ENCODE measurements around the gene JAML.

GRCh38 chr11:118200901-118201680 is 23.7 kb downstream of the JAML start:
- TF ChIP-seq, protein P1, sequence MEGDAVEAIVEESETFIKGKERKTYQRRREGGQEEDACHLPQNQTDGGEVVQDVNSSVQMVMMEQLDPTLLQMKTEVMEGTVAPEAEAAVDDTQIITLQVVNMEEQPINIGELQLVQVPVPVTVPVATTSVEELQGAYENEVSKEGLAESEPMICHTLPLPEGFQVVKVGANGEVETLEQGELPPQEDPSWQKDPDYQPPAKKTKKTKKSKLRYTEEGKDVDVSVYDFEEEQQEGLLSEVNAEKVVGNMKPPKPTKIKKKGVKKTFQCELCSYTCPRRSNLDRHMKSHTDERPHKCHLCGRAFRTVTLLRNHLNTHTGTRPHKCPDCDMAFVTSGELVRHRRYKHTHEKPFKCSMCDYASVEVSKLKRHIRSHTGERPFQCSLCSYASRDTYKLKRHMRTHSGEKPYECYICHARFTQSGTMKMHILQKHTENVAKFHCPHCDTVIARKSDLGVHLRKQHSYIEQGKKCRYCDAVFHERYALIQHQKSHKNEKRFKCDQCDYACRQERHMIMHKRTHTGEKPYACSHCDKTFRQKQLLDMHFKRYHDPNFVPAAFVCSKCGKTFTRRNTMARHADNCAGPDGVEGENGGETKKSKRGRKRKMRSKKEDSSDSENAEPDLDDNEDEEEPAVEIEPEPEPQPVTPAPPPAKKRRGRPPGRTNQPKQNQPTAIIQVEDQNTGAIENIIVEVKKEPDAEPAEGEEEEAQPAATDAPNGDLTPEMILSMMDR (IDR thresholded peaks at IDR 0.05): no peak
- TF ChIP-seq POLR2A (IDR thresholded peaks at IDR 0.05): no peak
